Fibroblast of skin of back (primary cell): ENCODE measurements around the gene NSMF.

Source experiments
- DNase-seq: peaks from one replicate; pipeline ENCODE4 v3.0.0-alpha.2; 2013

The NSMF gene

GRCh38 chr9:137492464-137493363 is 33.6 kb upstream of the NSMF start:
- DNase-seq, result no peak

- DNase-seq, result no peak
Observed at GRCh38 chr9:137491735-137492432, 32.8 kb upstream of the NSMF start.

- DNase-seq, result no peak
Observed at GRCh38 chr9:137490532-137491186, 31.5 kb upstream of the NSMF start.

GRCh38 chr9:137488906-137489305 is 29.8 kb upstream of the NSMF start:
- no peak for DNase-seq

GRCh38 chr9:137488327-137488653 is 29.2 kb upstream of the NSMF start:
- no peak for DNase-seq

GRCh38 chr9:137487454-137488326 is 28.6 kb upstream of the NSMF start:
- DNase-seq, result no peak

- DNase-seq, result no peak
Observed at GRCh38 chr9:137486545-137487453, 27.7 kb upstream of the NSMF start.

GRCh38 chr9:137486141-137486490 is 27.0 kb upstream of the NSMF start:
- no peak for DNase-seq

GRCh38 chr9:137485343-137486140 is 26.4 kb upstream of the NSMF start:
- DNase-seq, result no peak

- DNase-seq, result no peak
Observed at GRCh38 chr9:137484551-137485315, 25.6 kb upstream of the NSMF start.

GRCh38 chr9:137482094-137482781 is 23.1 kb upstream of the NSMF start:
- peak; percentile 18 for DNase-seq

- no peak for DNase-seq
Observed at GRCh38 chr9:137480686-137481683, 21.9 kb upstream of the NSMF start.

- no peak for DNase-seq
Observed at GRCh38 chr9:137479892-137480685, 21.0 kb upstream of the NSMF start.

GRCh38 chr9:137478962-137479861 is 20.1 kb upstream of the NSMF start:
- DNase-seq, result peak; percentile 27

- no peak for DNase-seq
Observed at GRCh38 chr9:137478613-137478961, 19.5 kb upstream of the NSMF start.
